Osteoblast (primary cell): ENCODE results near the gene SPAG8. TPM values are rescaled to one million over a fixed set of nuclear protein-coding genes. Genes with fewer than 3 reads are reported as not detected.

Experiments
- DNase-seq: peaks from one replicate; pipeline ENCODE4 v3.0.0; 2011; ENCODE audit warnings: low spot score, mixed read lengths; ENCODE audit not compliant: insufficient read length; ENCODE audit errors: missing footprints
- H2AFZ ChIP-seq: 2 replicates; pipeline ENCODE4 v1.6.0; 2011; ENCODE audit warnings: mild to moderate bottlenecking, low read length
- H3K27ac ChIP-seq: 2 replicates; pipeline ENCODE4 v1.5.1; 2011; ENCODE audit warnings: mild to moderate bottlenecking, low read depth, low read length, moderate library complexity
- H3K27me3 ChIP-seq: 2 replicates; pipeline ENCODE4 v1.6.0; 2012; ENCODE audit warnings: mild to moderate bottlenecking, control low read depth, inconsistent platforms, low read length, moderate library complexity; ENCODE audit not compliant: insufficient read depth
- H3K36me3 ChIP-seq: 2 replicates; pipeline ENCODE4 v1.5.1; 2011; ENCODE audit warnings: mild to moderate bottlenecking, low read length, control low read depth, moderate library complexity; ENCODE audit not compliant: insufficient read depth
- H3K4me1 ChIP-seq: 2 replicates; pipeline ENCODE4 v1.5.1; 2011; ENCODE audit warnings: mild to moderate bottlenecking, low read length, control low read depth, moderate library complexity; ENCODE audit not compliant: insufficient read depth
- H3K4me2 ChIP-seq: 2 replicates; pipeline ENCODE4 v1.6.0; 2011; ENCODE audit warnings: mild to moderate bottlenecking, low read length; ENCODE audit not compliant: insufficient read depth
- H3K4me3 ChIP-seq: fragments of 200-600 bp; sonication (generic); 3 replicates; pipeline ENCODE4 v1.5.1; 2012; ENCODE audit warnings: mild to moderate bottlenecking, low read length, inconsistent platforms; ENCODE audit not compliant: insufficient read depth
- H3K79me2 ChIP-seq: 2 replicates; pipeline ENCODE4 v1.6.0; 2012; ENCODE audit warnings: mild to moderate bottlenecking, low read length, control low read depth, inconsistent platforms; ENCODE audit not compliant: insufficient read depth
- H3K9me3 ChIP-seq: 2 replicates; pipeline ENCODE4 v1.5.1; 2011; ENCODE audit warnings: low read depth, low read length, control low read depth
- H4K20me1 ChIP-seq: 2 replicates; pipeline ENCODE4 v1.6.0; 2012; ENCODE audit warnings: mild to moderate bottlenecking, low read length, control low read depth; ENCODE audit not compliant: insufficient read depth
- CTCF ChIP-seq: IDR thresholded peaks from 2 replicates; pipeline ENCODE4 v1.5.1; 2011; ENCODE audit warnings: mild to moderate bottlenecking, low read depth, low read length, moderate library complexity; ENCODE audit errors: extremely low read depth
- small RNA-seq: library from RNA; depleted of rRNA; stranded (forward); fragments of <200 nt; gene quantifications from one replicate; pipeline ENCODE3, GENCODE V24; 2012
- total RNA-seq: library from RNA; depleted of rRNA; stranded (reverse); fragments of >200 nt; gene quantifications from 2 replicates; pipeline ENCODE4 v1.2.3, GENCODE V29; 2012

Gene SPAG8
- total RNA-seq, 1 donor, result 2.2 TPM

- DNase-seq, result no peak
- Histone ChIP-seq H3K27ac (no peak overlapping the region), H3K27me3 (no peaks in the 10 kb centered on the region), H3K4me1 (peaks cover 29% of the 10 kb centered on the region), H3K9me3 (no peaks in the 10 kb centered on the region), H3K36me3 (peaks cover 4% of the 10 kb centered on the region), H3K4me2 (no peak overlapping the region), H3K4me3 (no peak overlapping the region), H3K79me2 (no peaks in the 10 kb centered on the region), H4K20me1 (peaks cover 2% of the 10 kb centered on the region), H2AFZ (no peak overlapping the region)
- no peak for TF ChIP-seq CTCF
These were observed 52.3 kb downstream of the SPAG8 start for GRCh38 chr9:35759795-35760194.

Small RNA genes lying within 50 kb of the gene (small RNA-seq; reads per million reads assigned to genes)
- not detected for gene HINT2

Other genes starting within 250 kb of the SPAG8 start
- 18.5 and 18.6 TPM in 2 replicates for gene TESK1, start 207.0 kb downstream of the SPAG8 start, total RNA-seq
- gene CD72, start 193.8 kb downstream of the SPAG8 start, total RNA-seq, result 2.7 and 2.9 TPM in 2 replicates
- gene SIT1, start 161.3 kb downstream of the SPAG8 start, total RNA-seq, result 0.36 TPM in 1 of 2 replicates, not detected in the other
- gene RMRP, start 154.2 kb downstream of the SPAG8 start, total RNA-seq, result 88,726 and 110,601 TPM in 2 replicates
- 10.6 and 15.6 TPM in 2 replicates for gene CCDC107, start 154.0 kb downstream of the SPAG8 start, total RNA-seq
- 0.36 and 0.88 TPM in 2 replicates for gene ARHGEF39, start 147.1 kb downstream of the SPAG8 start, total RNA-seq
- not detected in 2 replicates for gene CA9, start 138.3 kb downstream of the SPAG8 start, total RNA-seq
- gene TPM2, start 122.3 kb downstream of the SPAG8 start, total RNA-seq, result 911 and 946 TPM in 2 replicates
- 306 and 376 TPM in 2 replicates for gene TLN1, start 80.1 kb downstream of the SPAG8 start, total RNA-seq
- 56.6 and 64.8 TPM in 2 replicates for gene CREB3, start 79.6 kb downstream of the SPAG8 start, total RNA-seq
- 29.5 and 31.1 TPM in 2 replicates for gene GBA2, start 63.0 kb downstream of the SPAG8 start, total RNA-seq
- gene RGP1, start 63.0 kb downstream of the SPAG8 start, total RNA-seq, result 16.5 and 18.5 TPM in 2 replicates
- not detected in 2 replicates for gene MSMP, start 58.0 kb downstream of the SPAG8 start, total RNA-seq
- 16.6 and 20.3 TPM in 2 replicates for gene NPR2, start 20.7 kb downstream of the SPAG8 start, total RNA-seq
- gene HINT2, start 2.8 kb upstream of the SPAG8 start, total RNA-seq, result 17.0 and 17.4 TPM in 2 replicates
- not detected in 2 replicates for gene FAM221B, start 16.5 kb upstream of the SPAG8 start, total RNA-seq
- gene TMEM8B, start 17.0 kb upstream of the SPAG8 start, total RNA-seq, result 2.1 and 2.5 TPM in 2 replicates
- not detected in 2 replicates for gene OR13J1, start 58.1 kb upstream of the SPAG8 start, total RNA-seq
- gene HRCT1, start 93.9 kb upstream of the SPAG8 start, total RNA-seq, result 1.8 and 5.1 TPM in 2 replicates
- 0.29 and 0.72 TPM in 2 replicates for gene SPAAR, start 97.2 kb upstream of the SPAG8 start, total RNA-seq
- under 0.01 TPM in 2 replicates for gene OR2S2, start 145.9 kb upstream of the SPAG8 start, total RNA-seq
- 31.2 and 31.5 TPM in 2 replicates for gene RECK, start 224.7 kb upstream of the SPAG8 start, total RNA-seq